Endothelial cell (in vitro differentiated cells): ENCODE results near the gene FLCN. TPM values are rescaled to one million over a fixed set of nuclear protein-coding genes. Genes with fewer than 3 reads are reported as not detected.

Experiments
- DNase-seq: peaks from one replicate; pipeline ENCODE4 v3.0.0; 2021; ENCODE audit warnings: low spot score
- H3K27ac Mint-ChIP-seq: one replicate; pipeline ENCODE4 v1.8.0; 2021; ENCODE audit warnings: mixed read lengths, inconsistent platforms; ENCODE audit not compliant: unreplicated experiment
- H3K27me3 Mint-ChIP-seq: one replicate; pipeline ENCODE4 v1.8.0; 2021; ENCODE audit warnings: mild to moderate bottlenecking, moderate library complexity, mixed read lengths, inconsistent platforms; ENCODE audit not compliant: unreplicated experiment
- H3K36me3 Mint-ChIP-seq: one replicate; pipeline ENCODE4 v1.8.0; 2021; ENCODE audit warnings: mild to moderate bottlenecking, low read depth, mixed read lengths, inconsistent platforms; ENCODE audit not compliant: unreplicated experiment
- H3K4me1 Mint-ChIP-seq: one replicate; pipeline ENCODE4 v1.8.0; 2021; ENCODE audit warnings: mild to moderate bottlenecking, mixed read lengths, inconsistent platforms; ENCODE audit not compliant: unreplicated experiment
- H3K4me3 Mint-ChIP-seq: one replicate; pipeline ENCODE4 v1.8.0; 2021; ENCODE audit warnings: mild to moderate bottlenecking, mixed read lengths, inconsistent platforms; ENCODE audit not compliant: unreplicated experiment
- H3K9me3 Mint-ChIP-seq: one replicate; pipeline ENCODE4 v1.8.0; 2021; ENCODE audit warnings: mixed read lengths, inconsistent platforms; ENCODE audit not compliant: unreplicated experiment
- CTCF ChIP-seq: fragments of 200-600 bp; sonication (generic); IDR thresholded peaks from one replicate; pipeline ENCODE4 v1.5.0; 2021; ENCODE audit warnings: antibody characterized with exemption; ENCODE audit not compliant: unreplicated experiment
- total RNA-seq: library from RNA; stranded (reverse); fragmentation: NEBNext Ultra II Directional; extraction: Animal tissue kit (Norgen Biotek cat#: 25700); gene quantifications from one replicate; pipeline ENCODE4 v1.2.1, GENCODE V29; 2021; ENCODE audit not compliant: unreplicated experiment

FLCN gene
- total RNA-seq, 1 donor from 2014 or later, result 50.4 TPM

GRCh38 chr17:17164676-17165075 lies 72.3 kb downstream of the FLCN start:
- Mint-ChIP-seq H3K27me3 (peaks cover 19% of the 10 kb centered on the region), H3K4me1 (peaks cover 16% of the 10 kb centered on the region), H3K27ac (no peak overlapping the region), H3K4me3 (peak overlapping the region; percentile 47), H3K36me3 (peaks cover 54% of the 10 kb centered on the region), H3K9me3 (no peaks in the 10 kb centered on the region)
- no peak for TF ChIP-seq CTCF
- DNase-seq, result no peak

- Mint-ChIP-seq H3K27me3 (peaks cover 19% of the 10 kb centered on the region), H3K27ac (no peak overlapping the region), H3K36me3 (peaks cover 54% of the 10 kb centered on the region), H3K4me1 (peaks cover 16% of the 10 kb centered on the region), H3K4me3 (no peak overlapping the region), H3K9me3 (no peaks in the 10 kb centered on the region)
- TF ChIP-seq CTCF, result no peak
- no peak for DNase-seq
Observed at GRCh38 chr17:17164156-17164555, 72.8 kb downstream of the FLCN start.

Other genes with a start within 250 kb of the FLCN start
- gene MPRIP, start 194.7 kb downstream of the FLCN start, total RNA-seq, result 392 TPM
- gene PLD6, start 30.8 kb downstream of the FLCN start, total RNA-seq, result 0.21 TPM
- gene COPS3, start 44.1 kb upstream of the FLCN start, total RNA-seq, result 52.7 TPM
- gene NT5M, start 66.2 kb upstream of the FLCN start, total RNA-seq, result 5.8 TPM
- gene MED9, start 239.8 kb upstream of the FLCN start, total RNA-seq, result 14.2 TPM